ENCODE results near the gene IPPK. TPM values are rescaled to one million over a fixed set of nuclear protein-coding genes. Genes with fewer than 3 reads are reported as not detected.

IPPK gene
- total and polyA plus RNA-seq, 2 of the 4 experiments (the other 2 are of a cell fraction), result 25.1 to 26.8 TPM

DNA sequence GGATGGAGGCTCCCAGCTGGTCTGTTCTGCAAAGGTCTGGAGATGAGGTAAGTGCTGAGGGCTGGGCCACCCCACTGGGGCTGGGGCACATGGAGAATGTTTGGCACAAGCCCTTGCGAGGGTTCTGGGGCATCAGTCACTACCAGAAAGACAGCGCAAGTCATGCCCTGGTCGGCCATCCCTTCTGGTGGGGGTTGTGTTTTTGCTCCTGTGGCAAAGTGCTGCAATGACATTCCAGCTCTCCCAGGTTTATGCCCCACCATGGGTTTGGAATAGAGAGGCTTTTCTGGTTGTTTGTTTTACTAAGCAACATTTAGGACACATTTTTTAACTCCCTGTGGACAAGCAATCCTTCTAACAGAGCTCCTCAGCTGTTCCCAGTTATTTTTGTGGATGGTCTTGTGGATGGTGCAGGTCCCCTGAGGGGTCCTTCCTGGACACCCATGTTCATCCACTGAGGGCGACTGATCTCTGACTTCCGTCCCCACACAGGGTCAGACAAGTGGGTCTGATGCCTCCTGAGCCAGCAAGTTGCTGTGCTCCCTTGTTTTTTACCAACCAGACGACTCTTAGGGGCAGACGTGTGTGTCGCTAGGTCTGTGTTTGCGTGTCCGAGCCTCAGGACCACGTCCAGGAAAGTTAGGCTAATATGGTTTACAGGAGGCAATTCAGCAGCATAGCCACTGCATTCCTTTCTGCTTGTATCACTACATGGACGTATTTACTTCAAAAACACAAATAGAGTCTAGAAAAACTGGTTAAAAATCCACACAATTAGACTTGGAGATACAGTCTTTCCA is 69.3 kb downstream of the IPPK start:
- BruUV-seq (replicated peaks), result no TSS peak
- Histone ChIP-seq H3K4me2 (ENCODE audit: low read depth, low read length) (peak overlapping the region; percentile 57), H3K27me3 (ENCODE audit: control insufficient read depth, insufficient read depth, low read length) (no peaks in the 10 kb centered on the region), H3K4me3 (ENCODE audit: insufficient read depth, low read depth, low read length) (no peak overlapping the region), H3K79me1 (ENCODE audit: low read depth in 1 of 2, low read length in 2 of 2) (0 out of 4 replicates have a peak, but pooled peaks cover 0 to 6% of the 10 kb centered on the region in 2 experiments), H4K8ac (ENCODE audit: low read depth in 2 of 2, low read length in 2 of 2) (peak overlapping the region; percentile 24 to 87; a peak in 3 of 4 replicates), H3K36me3 (ENCODE audit: control insufficient read depth, insufficient read depth, low read length) (no peaks in the 10 kb centered on the region), H2AK5ac (ENCODE audit: low read depth, low read length) (peak overlapping the region; percentile 79; the same call in 1 of the 2 replicates), H2BK120ac (ENCODE audit: low read depth, low read length) (peak overlapping the region; percentile 92), H2AFZ (replicated peaks; ENCODE audit: low read length, poor library complexity) (peak overlapping the region; percentile 83), H4K20me1 (ENCODE audit: insufficient read depth, low read length) (no peaks in the 10 kb centered on the region), H3K56ac (ENCODE audit: extremely low read depth, insufficient read depth, low read length) (peak overlapping the region; percentile 71; the same call in 1 of the 2 replicates), H2BK15ac (ENCODE audit: low read depth, low read length) (peak overlapping the region; percentile 91; the same call in 1 of the 3 replicates), H2AK9ac (replicated peaks; ENCODE audit: low read depth, low read length, poor library complexity) (peak overlapping the region; percentile 60), H3K9ac (ENCODE audit: low read depth, low read length) (no peak overlapping the region), H2BK20ac (ENCODE audit: low read depth, low read length) (peak overlapping the region; percentile 89), H3K9me1 (ENCODE audit: insufficient read depth, low read length) (peaks cover 25% of the 10 kb centered on the region), H3K23ac (ENCODE audit: low read depth, low read length) (peak overlapping the region; percentile 83), H2BK5ac (ENCODE audit: low read depth, low read length, poor library complexity, severe bottlenecking) (peak overlapping the region; percentile 75), H3K18ac (ENCODE audit: low read depth, low read length) (peak overlapping the region; percentile 84), H3K9me3 (ENCODE audit: control insufficient read depth, insufficient read depth, low read length) (no peaks in the 10 kb centered on the region; the same call in 1 of the 2 replicates), H3K4ac (ENCODE audit: low read depth, low read length) (peak overlapping the region; percentile 95), H3K14ac (replicated peaks; ENCODE audit: low read depth, low read length) (peak overlapping the region; percentile 81), H3K4me1 (ENCODE audit: control insufficient read depth, insufficient read depth, low read length) (peaks cover 17% of the 10 kb centered on the region), H4K91ac (ENCODE audit: insufficient read depth, low read depth, low read length) (peak overlapping the region; percentile 91), H4K5ac (ENCODE audit: low read depth, low read length) (peak overlapping the region; percentile 76), H3K27ac (ENCODE audit: insufficient read depth, low read length) (peak overlapping the region; percentile 59)
- ATAC-seq (ENCODE audit: low read depth) (peak; percentile 89), DNase-seq (peak; percentile 74)
- POLR2A ChIA-PET (ENCODE audit: unreplicated experiment), result interaction anchor here (0.6 to 1.1 kb wide), 2 partner anchors 10 to 36 kb away, joined by 4 to 9 read pairs; no protein-coding TSS in a partner anchor
- dilution Hi-C loops (cut with HindIII; ENCODE audit: low sequenced_read_pairs, unreplicated experiment), result no loop called here
- in situ Hi-C loops (cut with MboI; ENCODE audit: low sequenced_read_pairs), result no loop called here
- 100% methylated on average over 2 of the region's 12 CpGs; no CpG with 5 or more reads in 1 of the 2 experiments for WGBS, 2 experiments (ENCODE audit: extremely low coverage in 2 of 2, insufficient read length in 1 of 2)
- TF ChIP-seq CHD1 (IDR thresholded peaks at IDR 0.05; ENCODE audit: low read depth, low read length), result no peak
- TF ChIP-seq MAFK (IDR thresholded peaks at IDR 0.05; ENCODE audit: low read depth, low read length), result no peak
- TF ChIP-seq, protein P1, sequence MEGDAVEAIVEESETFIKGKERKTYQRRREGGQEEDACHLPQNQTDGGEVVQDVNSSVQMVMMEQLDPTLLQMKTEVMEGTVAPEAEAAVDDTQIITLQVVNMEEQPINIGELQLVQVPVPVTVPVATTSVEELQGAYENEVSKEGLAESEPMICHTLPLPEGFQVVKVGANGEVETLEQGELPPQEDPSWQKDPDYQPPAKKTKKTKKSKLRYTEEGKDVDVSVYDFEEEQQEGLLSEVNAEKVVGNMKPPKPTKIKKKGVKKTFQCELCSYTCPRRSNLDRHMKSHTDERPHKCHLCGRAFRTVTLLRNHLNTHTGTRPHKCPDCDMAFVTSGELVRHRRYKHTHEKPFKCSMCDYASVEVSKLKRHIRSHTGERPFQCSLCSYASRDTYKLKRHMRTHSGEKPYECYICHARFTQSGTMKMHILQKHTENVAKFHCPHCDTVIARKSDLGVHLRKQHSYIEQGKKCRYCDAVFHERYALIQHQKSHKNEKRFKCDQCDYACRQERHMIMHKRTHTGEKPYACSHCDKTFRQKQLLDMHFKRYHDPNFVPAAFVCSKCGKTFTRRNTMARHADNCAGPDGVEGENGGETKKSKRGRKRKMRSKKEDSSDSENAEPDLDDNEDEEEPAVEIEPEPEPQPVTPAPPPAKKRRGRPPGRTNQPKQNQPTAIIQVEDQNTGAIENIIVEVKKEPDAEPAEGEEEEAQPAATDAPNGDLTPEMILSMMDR (conservative IDR thresholded peaks at IDR 0.05; ENCODE audit: low read depth, low read length), result no peak
- TF ChIP-seq ELK1 (IDR thresholded peaks at IDR 0.05; ENCODE audit: borderline replicate concordance, low read depth, low read length), result no peak
- no peak for TF ChIP-seq BHLHE40 (IDR thresholded peaks at IDR 0.05; ENCODE audit: low read depth, low read length)
- TF ChIP-seq POLR2A (IDR thresholded peaks at IDR 0.05; ENCODE audit: low read depth, low read length), result no peak
- no peak for TF ChIP-seq NFE2L2 (IDR thresholded peaks at IDR 0.05; ENCODE audit: low read depth, low read length)
- TF ChIP-seq USF2 (IDR thresholded peaks at IDR 0.05; ENCODE audit: low read depth, low read length), result no peak
- CTCF ChIA-PET, result interaction anchor here (0.6 to 1.9 kb wide), 5 partner anchors 10 to 307 kb away, joined by 3 to 8 read pairs (median 3); no protein-coding TSS in a partner anchor
- intact Hi-C loops (cut with micrococcal nuclease), result no loop called here
